Upper lobe of left lung (tissue), 4 donors: ENCODE measurements around the gene MEGF10.

Source experiments
- EP300 ChIP-seq, 4 donors: sonication (generic); formaldehyde crosslinking; IDR thresholded peaks; one replicate each; pipeline ENCODE4 v1.5.1; 2017; ENCODE audit warnings: antibody characterized with exemption in 4 of 4, control low read depth in 2 of 4
- POLR2A ChIP-seq, 4 donors: fragments of 450-650 bp; IDR thresholded peaks; one replicate each; pipeline ENCODE4 v1.5.1; 2016 to 2017; ENCODE audit warnings: antibody characterized with exemption in 4 of 4, mild to moderate bottlenecking in 2 of 4
- POLR2AphosphoS5 ChIP-seq, 2 donors: sonication (generic); formaldehyde crosslinking; IDR thresholded peaks; one replicate each; pipeline ENCODE4 v1.5.1; 2017; ENCODE audit warnings: antibody characterized with exemption in 2 of 2
- TF ChIP-seq, protein P1 (sequence below), 6 experiments: fragments of 450-650 bp in 4 of 6; fragments of 200-600 bp in 2 of 6; sonication (generic) in 2 of 6; IDR thresholded peaks; one replicate each; pipeline ENCODE4 v1.5.1; 2016 to 2019; ENCODE audit warnings: antibody characterized with exemption in 6 of 6

DNA sequence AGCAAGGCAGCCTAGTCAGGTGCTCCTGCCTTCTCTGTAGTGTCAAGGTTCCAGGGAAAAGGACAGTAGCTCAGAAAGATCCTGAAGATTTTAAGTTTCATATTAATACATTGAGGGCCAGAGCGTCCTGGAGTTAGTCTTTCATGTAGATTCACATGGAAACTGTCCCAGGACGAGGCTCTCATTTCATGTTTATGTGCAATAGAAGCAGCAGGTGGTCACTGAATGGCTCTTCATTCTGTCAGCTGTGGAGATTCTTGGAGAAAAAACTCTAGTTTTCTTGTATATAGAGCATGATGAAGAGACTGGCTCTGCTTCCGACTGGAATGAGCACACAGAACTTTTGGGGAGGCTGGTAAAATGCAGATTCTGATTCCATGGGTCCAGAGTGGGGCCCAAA lies 54.3 kb downstream of the MEGF10 start:
- TF ChIP-seq, protein P1, sequence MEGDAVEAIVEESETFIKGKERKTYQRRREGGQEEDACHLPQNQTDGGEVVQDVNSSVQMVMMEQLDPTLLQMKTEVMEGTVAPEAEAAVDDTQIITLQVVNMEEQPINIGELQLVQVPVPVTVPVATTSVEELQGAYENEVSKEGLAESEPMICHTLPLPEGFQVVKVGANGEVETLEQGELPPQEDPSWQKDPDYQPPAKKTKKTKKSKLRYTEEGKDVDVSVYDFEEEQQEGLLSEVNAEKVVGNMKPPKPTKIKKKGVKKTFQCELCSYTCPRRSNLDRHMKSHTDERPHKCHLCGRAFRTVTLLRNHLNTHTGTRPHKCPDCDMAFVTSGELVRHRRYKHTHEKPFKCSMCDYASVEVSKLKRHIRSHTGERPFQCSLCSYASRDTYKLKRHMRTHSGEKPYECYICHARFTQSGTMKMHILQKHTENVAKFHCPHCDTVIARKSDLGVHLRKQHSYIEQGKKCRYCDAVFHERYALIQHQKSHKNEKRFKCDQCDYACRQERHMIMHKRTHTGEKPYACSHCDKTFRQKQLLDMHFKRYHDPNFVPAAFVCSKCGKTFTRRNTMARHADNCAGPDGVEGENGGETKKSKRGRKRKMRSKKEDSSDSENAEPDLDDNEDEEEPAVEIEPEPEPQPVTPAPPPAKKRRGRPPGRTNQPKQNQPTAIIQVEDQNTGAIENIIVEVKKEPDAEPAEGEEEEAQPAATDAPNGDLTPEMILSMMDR (IDR thresholded peaks at IDR 0.05) = no peak
- TF ChIP-seq EP300 (IDR thresholded peaks at IDR 0.05) = no peak
- no peak for TF ChIP-seq POLR2AphosphoS5 (IDR thresholded peaks at IDR 0.05)
- TF ChIP-seq POLR2A (IDR thresholded peaks at IDR 0.05) = no peak
